ENCODE data around the gene DBT. TPM values are rescaled to one million over a fixed set of nuclear protein-coding genes. Genes with fewer than 3 reads are reported as not detected.
A peak's percentile ranks its signal among the peaks of the same experiment; 100 is the strongest.
"Not testable (repeated sequence)": the region's sequence is repeated elsewhere in the genome, so short reads cannot be mapped to it uniquely, and the experiment has no call there.

Gene DBT
- total RNA-seq, 6 donors from 2014 or later: 4.4 to 17.1 (median 9.8) TPM

DNA sequence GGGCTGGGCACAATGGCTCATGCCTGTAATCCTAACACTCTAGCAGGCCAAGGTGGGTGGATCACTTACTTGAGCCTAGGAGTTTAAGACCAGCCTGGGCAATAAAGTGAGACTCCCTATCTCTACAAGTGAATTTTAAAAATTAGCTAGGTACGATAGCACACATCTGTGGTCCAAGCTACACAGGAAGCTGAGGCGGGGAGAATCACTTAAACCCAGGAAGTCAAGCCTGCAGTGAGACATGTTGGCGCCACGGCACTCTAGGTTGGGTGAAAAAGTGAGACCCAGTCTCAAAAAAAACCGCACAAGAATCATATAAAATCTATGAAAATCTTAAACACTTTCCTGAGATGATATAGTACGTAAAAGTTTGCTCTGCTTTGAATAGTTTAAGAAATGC is 30.2 kb downstream of the DBT start:
- TF ChIP-seq POLR2A (IDR thresholded peaks at IDR 0.05) (no peak), EP300 (IDR thresholded peaks at IDR 0.05) (no peak), POLR2AphosphoS5 (IDR thresholded peaks at IDR 0.05) (no peak), CTCF (IDR thresholded peaks at IDR 0.05) (no peak)
- H3K4me1 ChIP-seq: no peaks in the 10 kb centered on the region
- no peaks in the 10 kb centered on the region for H3K27me3 ChIP-seq
- DNase-seq (no peak), ATAC-seq (ENCODE audit: low FRiP score in 2 of 2) (no peak)
- H3K4me3 ChIP-seq: no peak overlapping the region
- H3K36me3 ChIP-seq: peaks cover 4 to 26% (median 14%) of the 10 kb centered on the region in 4 donors
- no peaks in the 10 kb centered on the region for H3K9me3 ChIP-seq
- no peak overlapping the region for H3K27ac ChIP-seq
- WGBS, 2 donors: 71 to 92% methylated on average over 6 of the region's 6 CpGs

GRCh38 chr1:100217834-100218233 is 31.8 kb downstream of the DBT start:
- Histone ChIP-seq H3K4me3 (no peak overlapping the region), H3K27me3 (no peaks in the 10 kb centered on the region), H3K9me3 (no peaks in the 10 kb centered on the region), H3K36me3 (peaks cover 14 to 42% (median 27%) of the 10 kb centered on the region in 4 donors), H3K4me1 (no peaks in the 10 kb centered on the region), H3K27ac (no peak overlapping the region)
- DNase-seq (no peak), ATAC-seq (ENCODE audit: low FRiP score in 2 of 2) (no peak)
- 52 to 68% methylated on average over 2 of the region's 2 CpGs for WGBS, 2 donors
- TF ChIP-seq EP300 (IDR thresholded peaks at IDR 0.05) (no peak), POLR2AphosphoS5 (IDR thresholded peaks at IDR 0.05) (no peak), POLR2A (IDR thresholded peaks at IDR 0.05) (no peak), CTCF (IDR thresholded peaks at IDR 0.05) (no peak)

- TF ChIP-seq EP300 (IDR thresholded peaks at IDR 0.05) (no peak), CTCF (IDR thresholded peaks at IDR 0.05) (no peak), POLR2AphosphoS5 (IDR thresholded peaks at IDR 0.05) (no peak), POLR2A (IDR thresholded peaks at IDR 0.05) (no peak)
- Histone ChIP-seq H3K4me1 (no peaks in the 10 kb centered on the region), H3K4me3 (no peak overlapping the region), H3K9me3 (no peaks in the 10 kb centered on the region), H3K27ac (no peak overlapping the region), H3K27me3 (no peaks in the 10 kb centered on the region), H3K36me3 (peaks cover 15 to 69% (median 43%) of the 10 kb centered on the region in 4 donors)
- WGBS, 2 donors: 96 to 100% methylated on average over 1 of the region's 1 CpG
- no peak for DNase-seq
- ATAC-seq (ENCODE audit: low FRiP score in 2 of 2): no peak
Measured at GRCh38 chr1:100215101-100215500, 34.5 kb downstream of the DBT start.

DNA sequence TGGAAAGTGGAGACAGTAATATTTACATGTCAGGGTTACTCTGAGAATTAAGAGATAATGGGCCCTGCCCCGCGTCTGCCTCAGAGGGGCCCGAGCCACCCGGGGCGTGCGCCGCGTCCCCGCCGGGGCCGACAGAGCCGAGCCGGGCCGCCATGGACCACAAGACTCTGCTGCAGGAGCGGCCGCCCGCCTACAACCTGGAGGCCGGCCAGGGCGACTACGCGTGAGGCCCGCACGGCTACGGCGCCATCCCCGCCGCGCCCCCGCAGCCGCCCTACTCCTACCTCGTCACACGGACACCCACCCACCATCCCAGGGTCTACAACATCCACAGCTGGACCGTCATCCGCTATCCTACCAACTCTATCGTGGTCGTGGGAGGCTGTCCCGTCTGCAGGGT is 36.5 kb downstream of the DBT start:
- Histone ChIP-seq H3K27ac (no peak overlapping the region), H3K36me3 (peaks cover 15 to 79% (median 45%) of the 10 kb centered on the region in 4 donors), H3K4me1 (no peaks in the 10 kb centered on the region), H3K4me3 (no peak overlapping the region), H3K27me3 (no peaks in the 10 kb centered on the region), H3K9me3 (no peaks in the 10 kb centered on the region)
- TF ChIP-seq POLR2AphosphoS5 (IDR thresholded peaks at IDR 0.05) (no peak), EP300 (IDR thresholded peaks at IDR 0.05) (no peak)
- 97 to 98% methylated on average over 37 of the region's 37 CpGs for WGBS, 2 donors
- DNase-seq: peak in 1 of 2 donors; percentile 82
- no peak for ATAC-seq (ENCODE audit: low FRiP score in 2 of 2)

- H3K36me3 ChIP-seq: peaks cover 5 to 70% (median 19%) of the 10 kb centered on the region in 4 donors
- no peak overlapping the region for H3K27ac ChIP-seq
- TF ChIP-seq CTCF (IDR thresholded peaks at IDR 0.05): no peak
- TF ChIP-seq POLR2A (IDR thresholded peaks at IDR 0.05): no peak
- no peak for TF ChIP-seq EP300 (IDR thresholded peaks at IDR 0.05)
- no peak for TF ChIP-seq POLR2AphosphoS5 (IDR thresholded peaks at IDR 0.05)
- peaks cover 0 to 3% (median 0%) of the 10 kb centered on the region in 4 donors for H3K9me3 ChIP-seq
- 91 to 100% methylated on average over 2 of the region's 2 CpGs for WGBS, 2 donors
- ATAC-seq (ENCODE audit: low FRiP score in 2 of 2) (no peak), DNase-seq (no peak)
- no peak overlapping the region for H3K4me3 ChIP-seq
- H3K4me1 ChIP-seq: no peaks in the 10 kb centered on the region
- no peaks in the 10 kb centered on the region for H3K27me3 ChIP-seq
Measured at GRCh38 chr1:100206301-100206700, 43.3 kb downstream of the DBT start.

DNA sequence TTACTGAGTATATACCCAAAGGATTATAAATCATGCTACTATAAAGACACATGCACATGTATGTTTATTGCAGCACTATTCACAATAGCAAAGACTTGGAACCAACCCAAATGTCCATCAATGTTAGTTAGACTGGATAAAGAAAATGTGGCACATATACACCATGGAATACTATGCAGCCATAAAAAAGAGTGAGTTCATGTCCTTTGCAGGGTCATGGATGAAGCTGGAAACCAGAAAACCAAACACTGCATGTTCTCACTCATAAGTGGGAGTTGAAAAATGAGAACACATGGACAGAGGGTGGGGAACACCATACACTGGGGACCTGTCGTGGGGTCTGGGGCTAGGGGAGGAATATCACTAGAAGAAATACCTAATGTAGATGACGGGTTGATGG is 44.0 kb downstream of the DBT start:
- peaks cover 5 to 70% (median 17%) of the 10 kb centered on the region in 4 donors for H3K36me3 ChIP-seq
- WGBS, 2 donors: 90 to 96% methylated on average over 2 of the region's 2 CpGs

DNA sequence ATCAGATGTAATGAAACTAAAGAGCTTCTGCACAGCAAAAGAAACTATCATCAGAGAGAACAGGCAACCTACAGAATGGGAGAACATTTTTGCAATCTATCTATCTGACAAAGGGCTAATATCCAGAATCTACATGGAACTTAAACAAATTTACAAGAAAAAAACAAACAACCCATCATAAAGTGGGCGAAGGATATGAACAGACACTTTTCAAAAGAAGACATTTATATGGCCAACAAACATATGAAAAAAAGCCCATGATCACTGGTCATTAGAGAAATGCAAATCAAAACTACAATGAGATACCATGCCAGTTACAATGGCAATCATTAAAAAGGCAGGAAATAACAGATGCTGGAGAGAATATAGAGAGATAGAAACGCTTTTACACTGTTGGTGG is 44.5 kb downstream of the DBT start:
- not testable (repeated sequence) for H3K4me1 ChIP-seq; H3K27me3 ChIP-seq; ATAC-seq (ENCODE audit: low FRiP score in 2 of 2); H3K27ac ChIP-seq; DNase-seq; H3K4me3 ChIP-seq; H3K9me3 ChIP-seq
- 96 to 97% methylated on average over 2 of the region's 2 CpGs for WGBS, 2 donors
- peaks cover 5 to 70% (median 22%) of the 10 kb centered on the region in 4 donors for H3K36me3 ChIP-seq

More for the DNA sequence above, 44.0 kb downstream of the DBT start:
- not testable (repeated sequence) for H3K27ac ChIP-seq; ATAC-seq (ENCODE audit: low FRiP score in 2 of 2); DNase-seq; H3K4me3 ChIP-seq; H3K9me3 ChIP-seq; H3K4me1 ChIP-seq; H3K27me3 ChIP-seq

GRCh38 chr1:100202703-100203102 is 46.9 kb downstream of the DBT start:
- DNase-seq; ATAC-seq (ENCODE audit: low FRiP score in 2 of 2); H3K9me3 ChIP-seq; H3K4me3 ChIP-seq; H3K27me3 ChIP-seq; H3K27ac ChIP-seq; H3K4me1 ChIP-seq: not testable (repeated sequence)
- 79 to 85% methylated on average over 2 of the region's 2 CpGs for WGBS, 2 donors
- H3K36me3 ChIP-seq: peaks cover 5 to 70% (median 28%) of the 10 kb centered on the region in 4 donors

- peaks cover 4 to 68% (median 19%) of the 10 kb centered on the region in 4 donors for H3K36me3 ChIP-seq
- H3K9me3 ChIP-seq; H3K27me3 ChIP-seq; H3K27ac ChIP-seq; H3K4me3 ChIP-seq; ATAC-seq (ENCODE audit: low FRiP score in 2 of 2); DNase-seq; H3K4me1 ChIP-seq: not testable (repeated sequence)
- WGBS, 2 donors: 76 to 81% methylated on average over 5 to 6 of the region's 6 CpGs
Measured at GRCh38 chr1:100200060-100200459, 49.6 kb downstream of the DBT start.
